ENCODE data around the gene TCF19.

- no peak for TF ChIP-seq POLR2A (IDR thresholded peaks at IDR 0.05)
- no peak for TF ChIP-seq CTCF (IDR thresholded peaks at IDR 0.05)
Observed at GRCh38 chr6:31142361-31142761, 16.0 kb upstream of the TCF19 start.

Measured in ovary (tissue), 3 donors.